Measurements from ENCODE around the gene RFLNA.
A peak's percentile ranks its signal among the peaks of the same experiment; 100 is the strongest.
"Not testable (repeated sequence)": the region's sequence is repeated elsewhere in the genome, so short reads cannot be mapped to it uniquely, and the experiment has no call there.

The RFLNA gene

GRCh38 chr12:124321556-124322270, 26.8 kb downstream of the RFLNA start:
- DNase-seq (ENCODE audit: low spot score), result no peak

- DNase-seq (ENCODE audit: low spot score), result no peak
These were observed 27.5 kb downstream of the RFLNA start for GRCh38 chr12:124322271-124322998.

- not testable (repeated sequence) for DNase-seq (ENCODE audit: low spot score)
These were observed 28.1 kb downstream of the RFLNA start for GRCh38 chr12:124322999-124323328.

GRCh38 chr12:124323771-124324530, 29.1 kb downstream of the RFLNA start:
- DNase-seq (ENCODE audit: low spot score), result no peak

GRCh38 chr12:124324803-124325705, 30.2 kb downstream of the RFLNA start:
- DNase-seq (ENCODE audit: low spot score), result no peak

GRCh38 chr12:124326104-124326503, 31.2 kb downstream of the RFLNA start:
- no peak for DNase-seq (ENCODE audit: low spot score)

GRCh38 chr12:124326871-124327270, 32.0 kb downstream of the RFLNA start:
- DNase-seq (ENCODE audit: low spot score), result no peak

- DNase-seq (ENCODE audit: low spot score), result no peak
These were observed 32.6 kb downstream of the RFLNA start for GRCh38 chr12:124327362-124328043.

- no peak for DNase-seq (ENCODE audit: low spot score)
These were observed 33.2 kb downstream of the RFLNA start for GRCh38 chr12:124328116-124328515.

- DNase-seq (ENCODE audit: low spot score), result no peak
These were observed 33.7 kb downstream of the RFLNA start for GRCh38 chr12:124328636-124329035.

- DNase-seq (ENCODE audit: low spot score), result peak; percentile 65
These were observed 37.3 kb downstream of the RFLNA start for GRCh38 chr12:124332058-124332672.

- no peak for DNase-seq (ENCODE audit: low spot score)
These were observed 38.0 kb downstream of the RFLNA start for GRCh38 chr12:124332900-124333299.

- DNase-seq (ENCODE audit: low spot score), result no peak
These were observed 38.8 kb downstream of the RFLNA start for GRCh38 chr12:124333724-124334123.

GRCh38 chr12:124334266-124334665, 39.4 kb downstream of the RFLNA start:
- DNase-seq (ENCODE audit: low spot score), result no peak

GRCh38 chr12:124334976-124335375, 40.1 kb downstream of the RFLNA start:
- DNase-seq (ENCODE audit: low spot score), result no peak

GRCh38 chr12:124335426-124336183, 40.7 kb downstream of the RFLNA start:
- DNase-seq (ENCODE audit: low spot score), result no peak

GRCh38 chr12:124336184-124336437, 41.2 kb downstream of the RFLNA start:
- DNase-seq (ENCODE audit: low spot score), result no peak

GRCh38 chr12:124336742-124337520, 42.0 kb downstream of the RFLNA start:
- DNase-seq (ENCODE audit: low spot score), result no peak

GRCh38 chr12:124337622-124338021, 42.7 kb downstream of the RFLNA start:
- no peak for DNase-seq (ENCODE audit: low spot score)

- no peak for DNase-seq (ENCODE audit: low spot score)
These were observed 43.6 kb downstream of the RFLNA start for GRCh38 chr12:124338448-124338847.
